Left renal pelvis (tissue), 4 donors: ENCODE results near the gene NMT1. TPM values are rescaled to one million over a fixed set of nuclear protein-coding genes. Genes with fewer than 3 reads are reported as not detected.
"Not testable (repeated sequence)": the region's sequence is repeated elsewhere in the genome, so short reads cannot be mapped to it uniquely, and the experiment has no call there.

Experiments used
- DNase-seq, 4 donors: peaks; one replicate each; pipeline ENCODE4 v3.0.0-alpha.2; 2013; ENCODE audit warnings: low read depth in 4 of 4, low spot score in 3 of 4
- polyA plus RNA-seq, 4 donors: library from polyadenylated mRNA; unstranded; fragments of 120-200 nt; gene quantifications; one replicate each; pipeline ENCODE4 v1.2.1, GENCODE V29; 2013; ENCODE audit not compliant: insufficient read length in 4 of 4

NMT1 gene
- polyA plus RNA-seq, 4 donors: 53.6 to 83.3 (median 65.3) TPM

DNA sequence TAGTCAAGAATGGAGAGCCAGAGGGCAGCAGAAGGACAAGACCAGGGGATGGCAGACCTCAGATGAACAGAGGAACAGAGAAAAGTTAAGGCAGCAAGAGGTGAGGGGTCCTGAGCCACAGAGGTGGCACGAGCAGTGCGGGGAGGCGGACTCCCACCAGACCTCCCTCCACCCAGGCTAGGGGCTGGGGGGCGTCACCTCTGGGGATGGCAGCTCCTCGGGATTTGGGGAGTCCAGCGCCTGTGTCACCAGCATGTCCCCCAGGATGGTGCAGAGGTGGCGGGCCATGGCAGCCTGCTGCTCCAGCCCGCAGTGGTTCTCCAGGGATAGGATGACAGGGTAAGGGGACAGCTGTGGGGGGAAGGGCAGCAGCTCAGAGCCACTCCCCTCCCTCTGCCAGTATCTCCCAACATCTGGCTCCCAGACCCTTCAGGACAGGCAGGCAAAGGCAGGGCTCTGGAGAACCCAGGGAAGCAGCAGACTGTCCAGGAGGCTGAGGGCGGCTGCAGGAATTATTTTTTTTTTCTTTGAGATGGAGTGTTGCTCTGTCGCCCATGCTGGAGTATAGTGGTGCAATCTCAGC is 55.4 kb downstream of the NMT1 start:
- DNase-seq: no peak

- no peak for DNase-seq
These were observed 56.2 kb downstream of the NMT1 start for GRCh38 chr17:45117334-45117733.

DNA sequence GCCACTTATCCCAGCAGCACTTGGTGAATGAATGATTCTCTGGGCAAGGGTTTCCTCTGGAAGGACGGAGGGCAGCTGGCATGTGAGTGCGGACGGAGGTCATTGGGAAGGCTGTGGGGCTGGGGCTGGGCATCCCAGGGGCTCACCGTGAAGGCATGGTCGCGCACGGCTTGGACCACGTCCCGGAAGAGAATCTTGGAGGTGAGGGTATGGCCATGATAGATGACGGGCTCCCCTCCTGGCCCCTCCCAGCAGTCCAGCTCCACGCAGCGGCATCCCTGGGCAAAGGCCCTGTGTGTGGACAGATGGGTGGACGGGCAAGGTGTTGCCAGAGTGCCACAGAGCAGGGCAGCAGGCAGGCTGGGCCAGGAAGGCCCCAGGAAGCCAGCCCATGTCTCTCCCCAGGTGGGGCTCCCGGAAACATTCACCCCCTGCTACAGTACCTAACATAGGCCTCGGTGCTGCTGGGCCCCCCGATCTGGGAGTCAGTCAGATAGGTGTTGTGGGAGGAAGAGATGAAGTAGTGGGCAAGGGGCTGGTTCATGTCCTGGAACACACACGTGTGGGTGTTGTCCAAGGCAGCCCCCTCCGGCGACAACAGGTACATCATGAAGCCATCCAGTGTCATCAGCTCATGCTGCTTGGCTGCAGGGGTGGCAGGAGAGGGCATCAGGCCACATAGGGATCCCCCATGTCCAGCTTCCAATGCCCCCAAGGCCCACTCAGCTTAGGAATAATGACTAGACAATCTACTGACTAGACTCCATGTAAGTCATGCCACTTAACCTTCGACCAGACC is 56.9 kb downstream of the NMT1 start:
- no peak for DNase-seq

DNA sequence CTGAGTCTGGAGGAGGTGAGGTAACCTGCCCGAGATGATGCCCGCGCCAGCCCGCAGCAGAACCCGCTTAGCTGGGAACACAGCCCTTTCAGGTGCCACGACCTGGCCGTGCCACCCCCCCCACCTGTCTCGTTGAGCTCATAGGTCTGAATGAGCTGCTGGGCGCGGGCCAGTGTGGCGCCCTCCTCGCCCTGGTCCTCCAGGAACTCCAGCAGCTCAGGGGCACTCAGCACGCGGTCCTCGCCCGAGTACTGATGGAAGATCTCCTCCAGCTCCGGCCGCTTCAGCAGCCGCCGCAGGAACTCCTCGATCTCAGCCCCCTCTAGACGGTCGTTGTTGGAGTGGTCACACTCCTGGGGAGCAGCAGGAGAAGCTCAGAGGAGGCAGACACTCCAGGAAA is 57.6 kb downstream of the NMT1 start:
- no peak for DNase-seq

- no peak for DNase-seq
These were observed 58.8 kb downstream of the NMT1 start for GRCh38 chr17:45119964-45120363.

GRCh38 chr17:45120558-45120957 is 59.4 kb downstream of the NMT1 start:
- DNase-seq: no peak

DNA sequence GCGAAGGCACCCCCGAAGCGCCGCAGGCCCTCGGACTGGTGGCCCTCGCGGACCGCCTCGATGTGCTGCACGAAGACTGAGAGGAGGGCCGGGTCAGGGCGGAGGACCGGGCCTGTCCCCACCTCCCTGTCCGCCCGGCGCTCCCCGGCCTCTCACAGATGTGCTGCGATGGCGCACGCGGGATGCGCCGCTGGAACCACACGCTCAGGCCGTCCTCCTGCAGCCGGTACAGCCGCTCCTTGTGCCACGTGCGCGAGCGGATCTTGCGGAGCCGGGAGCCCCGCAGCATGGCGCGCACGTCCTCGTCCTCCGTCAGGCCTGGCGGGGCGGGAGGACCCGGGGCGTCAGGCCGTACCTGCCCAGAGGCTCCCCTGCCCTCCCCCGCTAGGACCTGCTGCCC is 59.9 kb downstream of the NMT1 start:
- no peak for DNase-seq

DNA sequence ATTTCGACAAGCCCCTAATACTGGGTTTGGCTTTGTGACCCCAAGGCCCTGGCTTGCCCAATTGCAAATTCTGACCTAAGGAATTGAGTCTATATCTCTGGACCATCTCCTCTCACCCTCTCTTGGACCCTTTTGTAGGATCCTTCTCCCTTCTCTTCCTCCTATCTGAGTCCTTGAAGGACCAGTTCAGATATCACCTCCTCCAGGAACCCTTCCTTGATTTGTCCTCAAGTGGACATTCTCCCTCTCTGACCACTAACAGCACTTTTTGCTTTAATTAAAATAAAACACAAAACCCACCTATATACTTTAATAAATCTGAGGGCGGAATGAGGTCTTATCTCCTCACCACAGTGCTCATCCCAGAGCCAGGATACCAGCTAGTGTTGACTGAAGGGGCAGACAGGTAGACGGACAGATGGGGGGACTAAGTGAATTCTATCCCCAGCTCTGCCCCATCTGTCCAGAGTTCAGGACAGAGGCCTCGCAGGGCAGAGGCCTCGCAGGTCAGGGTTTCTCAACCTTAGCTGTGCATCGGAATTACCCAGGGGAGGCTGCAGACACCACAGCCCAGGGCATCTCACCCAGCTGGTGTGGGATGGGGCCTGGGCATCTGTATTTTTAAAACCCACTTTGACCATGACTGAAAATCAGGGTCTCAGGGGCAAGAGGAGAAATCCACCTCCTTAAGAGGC is 62.1 kb downstream of the NMT1 start:
- DNase-seq: no peak

GRCh38 chr17:45123930-45124796 is 63.0 kb downstream of the NMT1 start:
- DNase-seq: no peak

GRCh38 chr17:45124797-45125122 is 63.6 kb downstream of the NMT1 start:
- not testable (repeated sequence) for DNase-seq

DNA sequence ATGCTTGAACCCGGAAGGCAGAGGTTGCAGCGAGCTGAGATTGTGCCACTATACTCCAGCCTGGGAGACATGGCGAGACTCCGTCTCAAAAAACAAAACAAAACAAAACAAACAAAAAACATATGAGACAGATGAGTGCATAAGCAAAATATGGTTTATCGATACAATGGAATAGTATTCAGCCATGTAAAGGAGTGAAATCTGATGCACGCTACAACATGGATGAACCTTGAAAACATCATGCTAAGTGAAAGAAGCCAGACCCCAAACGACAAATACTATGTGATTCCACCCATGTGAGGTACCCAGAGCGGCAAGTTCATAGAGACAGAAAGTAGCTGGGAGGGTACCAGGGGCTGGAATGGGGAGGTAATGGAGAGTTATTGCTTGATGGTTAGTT is 64.4 kb downstream of the NMT1 start:
- no peak for DNase-seq

DNA sequence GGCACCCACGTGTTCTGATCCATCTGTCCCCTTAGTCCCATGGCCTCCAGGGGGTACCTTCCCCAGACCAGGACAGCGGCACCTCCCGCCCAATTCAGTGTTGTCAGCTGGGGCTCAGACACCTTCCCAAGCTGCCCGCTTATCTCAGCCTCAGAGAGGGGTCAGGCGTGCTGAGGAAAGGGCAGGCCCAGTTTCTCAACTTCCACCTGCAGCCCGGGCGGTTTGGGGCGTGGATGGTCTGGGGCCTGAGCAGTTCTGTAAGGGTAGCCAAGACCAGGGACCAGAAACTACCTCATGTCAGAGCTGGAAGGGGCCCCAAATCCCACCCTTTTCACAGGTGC is 66.1 kb downstream of the NMT1 start:
- no peak for DNase-seq

- no peak for DNase-seq
These were observed 66.6 kb downstream of the NMT1 start for GRCh38 chr17:45127548-45128300.

DNA sequence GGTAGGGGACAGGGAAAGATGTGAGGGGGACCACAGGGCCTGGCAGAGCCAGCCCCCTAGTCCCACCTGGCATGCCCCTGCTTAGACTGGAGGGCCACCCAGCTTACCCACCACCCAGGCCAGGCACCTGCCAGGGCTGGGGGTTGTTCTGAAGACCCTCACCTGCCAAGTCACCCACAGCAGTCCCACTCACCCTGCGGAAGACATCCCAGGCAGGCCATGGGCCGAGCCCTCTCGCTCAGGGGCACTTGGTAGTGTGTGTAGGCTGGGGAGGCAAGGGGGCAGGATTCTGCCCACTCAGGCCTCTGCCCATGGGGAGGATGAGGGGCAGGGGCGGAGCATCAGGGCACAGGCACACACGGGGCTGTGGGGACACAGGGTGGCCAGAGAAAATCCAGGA is 67.2 kb downstream of the NMT1 start:
- no peak for DNase-seq

GRCh38 chr17:45128989-45129388 is 67.9 kb downstream of the NMT1 start:
- no peak for DNase-seq

DNA sequence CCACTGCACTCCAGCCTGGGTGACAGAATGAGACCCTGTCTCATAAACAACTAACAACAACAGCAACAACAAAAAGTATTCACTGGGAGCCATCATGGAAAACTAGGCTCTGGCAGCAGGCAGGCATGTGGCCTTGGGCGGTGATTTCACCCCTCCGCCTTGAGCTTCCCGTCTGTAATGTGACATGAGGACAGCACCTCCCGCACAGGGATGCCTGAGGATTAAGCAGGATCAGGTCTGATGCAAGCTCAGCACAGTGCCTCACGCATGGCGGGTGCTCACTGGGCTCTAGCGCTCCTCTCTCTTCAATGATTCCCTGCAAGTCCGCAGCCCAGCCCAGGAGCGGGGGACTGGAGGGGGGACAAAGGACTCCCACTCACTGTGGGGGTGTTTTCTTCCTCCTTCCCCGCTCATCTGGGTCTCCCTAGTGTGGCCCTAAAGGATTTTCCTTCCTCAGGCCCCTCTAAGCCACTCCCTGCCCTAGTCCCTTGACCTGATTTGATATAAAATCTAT is 68.4 kb downstream of the NMT1 start:
- DNase-seq: no peak

DNA sequence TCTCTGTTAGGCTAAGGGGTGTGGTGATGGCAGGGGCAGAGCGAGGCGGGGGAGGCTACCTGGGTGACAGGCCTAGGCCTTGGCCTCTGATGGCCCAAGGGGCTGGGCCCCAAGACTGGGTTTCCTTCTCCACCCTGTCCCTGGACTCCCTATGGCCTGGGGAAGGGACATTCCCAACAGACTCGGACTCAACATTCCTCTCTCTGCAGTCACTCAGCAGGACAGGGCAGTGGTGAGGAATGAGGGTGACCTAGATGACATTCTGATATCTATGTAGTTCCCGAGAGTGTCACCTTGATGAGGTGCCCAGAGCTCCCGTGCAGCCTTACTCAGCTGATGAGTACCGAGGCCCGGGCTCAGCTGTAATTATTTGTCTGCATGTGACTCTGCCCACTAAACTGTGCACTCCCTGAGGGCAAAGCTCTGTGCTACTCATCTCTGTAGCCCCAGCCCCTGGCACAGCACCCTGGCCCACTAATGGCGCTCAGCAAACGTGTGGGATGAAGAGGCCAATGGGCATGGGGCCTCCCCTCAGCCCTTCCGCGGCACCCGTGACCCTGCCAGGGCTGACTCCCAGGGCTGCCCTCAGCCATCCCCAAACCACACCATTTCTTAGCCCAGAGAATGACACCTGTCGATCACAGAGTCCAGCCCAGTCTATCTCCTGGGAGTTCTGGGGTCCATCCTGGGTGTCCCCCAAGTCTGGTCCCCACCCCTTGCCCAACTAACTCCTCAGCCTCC is 69.0 kb downstream of the NMT1 start:
- DNase-seq: no peak

DNA sequence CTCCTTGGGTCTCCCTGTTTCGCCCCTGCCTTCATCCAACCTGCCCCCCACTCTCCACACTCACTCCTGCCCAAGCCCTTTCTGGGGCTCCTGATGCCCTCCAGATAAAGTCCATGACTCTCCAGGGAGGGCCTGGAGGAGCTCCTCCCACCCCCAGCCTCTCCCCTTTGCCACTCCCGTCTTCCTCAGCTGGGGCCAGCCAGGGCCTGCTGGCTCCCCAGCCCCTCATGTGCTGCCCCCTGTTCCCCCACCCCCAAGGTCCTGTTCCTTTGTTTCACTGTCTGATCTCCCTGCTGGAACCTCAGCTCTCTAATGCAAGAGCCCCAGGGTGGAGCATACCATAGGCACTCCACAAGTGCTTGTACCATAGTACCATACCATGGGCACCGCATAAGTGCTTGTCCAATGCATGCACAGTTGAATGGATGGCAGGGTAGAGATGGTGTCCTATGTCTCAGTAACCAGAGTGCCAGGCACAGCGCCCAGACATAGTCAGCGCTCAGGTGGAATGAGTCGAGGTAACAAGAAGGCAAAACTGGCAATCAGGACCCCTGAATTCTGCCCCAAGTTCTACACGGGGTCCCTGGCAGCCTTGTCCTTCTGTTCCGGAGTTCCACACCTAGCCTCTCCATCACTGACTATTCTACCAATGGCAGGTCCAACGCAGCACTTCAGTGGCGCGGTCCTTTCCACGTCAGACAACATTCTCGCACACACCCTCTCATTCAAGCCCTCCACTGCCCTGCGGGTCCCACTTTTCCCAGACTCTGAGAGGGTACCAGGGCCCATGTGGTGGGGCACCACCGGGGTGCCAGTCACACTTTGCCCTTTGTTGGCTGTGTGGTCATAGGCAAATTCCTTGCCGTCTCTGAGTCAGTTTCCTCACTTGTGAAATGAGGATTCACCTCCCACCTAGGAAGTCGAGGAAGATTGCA is 69.8 kb downstream of the NMT1 start:
- no peak for DNase-seq
